ENCODE results near the gene PDE8A.
"Not testable (repeated sequence)": the region's sequence is repeated elsewhere in the genome, so short reads cannot be mapped to it uniquely, and the experiment has no call there.

Gene PDE8A

DNA sequence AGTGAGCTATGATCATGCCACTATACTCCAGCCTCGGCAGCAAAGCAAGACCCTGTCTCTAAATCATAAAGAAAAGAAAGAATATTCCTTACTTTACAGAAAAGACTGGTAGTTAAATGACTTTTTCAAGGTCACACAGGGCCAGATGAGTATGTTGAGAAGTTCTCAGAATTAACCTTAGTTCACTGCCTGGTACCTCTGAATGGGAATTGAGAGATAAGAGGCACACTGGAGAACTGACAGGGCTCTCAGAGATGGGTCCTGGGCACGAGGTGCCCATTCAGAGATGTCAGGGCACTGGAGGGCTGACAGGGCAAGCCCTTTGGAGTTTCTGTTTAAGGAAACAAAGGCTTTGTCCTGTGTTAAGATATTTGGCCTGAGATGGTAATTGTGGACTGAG, 157.7 kb downstream of the PDE8A start:
- no peak for DNase-seq

DNA sequence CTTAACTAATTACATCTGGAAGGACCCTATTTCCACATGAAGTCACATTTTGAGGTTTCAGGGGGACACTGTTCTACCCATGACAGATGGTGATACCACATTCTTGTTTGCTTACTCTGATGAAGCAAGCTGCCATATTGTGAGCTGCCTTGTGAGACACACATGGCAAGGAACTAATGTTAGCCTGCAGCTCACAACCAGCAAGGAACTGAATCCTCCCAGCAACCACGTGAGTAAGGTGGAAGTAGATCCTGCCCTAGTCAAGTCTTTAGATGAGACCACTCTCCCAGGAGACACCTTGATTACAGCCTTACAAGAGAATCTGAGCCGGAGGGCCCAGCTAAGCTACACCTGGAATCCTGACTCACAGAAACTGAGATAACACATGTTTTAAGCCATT, 160.1 kb downstream of the PDE8A start:
- no peak for DNase-seq

DNA sequence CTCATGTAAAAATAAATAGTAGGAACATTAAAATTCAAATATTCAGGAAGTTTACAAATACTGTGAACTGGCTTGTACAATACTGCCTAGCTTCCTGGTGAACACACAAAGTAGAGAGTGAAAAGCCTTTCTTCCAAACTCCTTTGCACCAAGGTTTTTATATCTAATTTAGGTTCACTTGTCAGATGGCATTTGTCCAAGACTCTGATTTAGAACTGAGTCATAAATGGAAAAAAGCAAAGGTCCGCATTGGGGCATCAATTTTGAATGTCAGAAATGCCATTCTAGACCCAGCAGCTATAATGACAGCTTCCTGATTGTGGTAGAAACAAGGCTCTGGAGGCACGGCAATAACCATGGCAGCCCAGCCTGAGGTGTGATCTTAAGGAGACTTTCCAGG, 160.7 kb downstream of the PDE8A start:
- DNase-seq, result no peak

DNA sequence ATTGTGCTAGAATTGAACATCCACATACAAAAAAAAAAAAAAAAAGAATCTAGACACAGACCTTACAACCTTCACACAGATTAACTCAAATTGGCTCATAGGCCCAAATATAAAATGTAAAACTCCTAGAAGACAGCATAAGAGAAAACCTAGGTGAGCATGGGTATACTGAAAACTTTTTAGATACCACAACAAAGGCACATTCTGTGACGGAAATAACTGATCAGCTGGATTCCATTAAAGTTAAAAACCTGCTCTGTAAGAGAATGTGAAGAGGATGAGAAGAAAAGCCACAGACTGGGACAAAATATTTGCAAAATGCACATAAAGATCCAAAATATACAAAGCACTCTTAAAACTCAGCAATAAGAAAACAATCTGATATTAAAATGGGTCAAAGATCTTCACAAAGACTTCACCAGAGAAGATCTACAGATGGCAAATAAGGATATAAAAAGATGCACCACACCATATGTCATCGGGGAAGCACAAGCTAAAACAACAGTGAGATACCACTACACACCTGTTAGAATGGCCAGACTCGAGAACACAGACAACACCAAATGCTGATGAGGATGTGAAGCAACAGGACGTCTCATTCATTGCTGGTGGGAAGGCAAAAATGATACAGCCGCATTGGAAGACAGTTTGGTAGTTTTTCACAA, 167.9 kb downstream of the PDE8A start:
- DNase-seq, result no peak

DNA sequence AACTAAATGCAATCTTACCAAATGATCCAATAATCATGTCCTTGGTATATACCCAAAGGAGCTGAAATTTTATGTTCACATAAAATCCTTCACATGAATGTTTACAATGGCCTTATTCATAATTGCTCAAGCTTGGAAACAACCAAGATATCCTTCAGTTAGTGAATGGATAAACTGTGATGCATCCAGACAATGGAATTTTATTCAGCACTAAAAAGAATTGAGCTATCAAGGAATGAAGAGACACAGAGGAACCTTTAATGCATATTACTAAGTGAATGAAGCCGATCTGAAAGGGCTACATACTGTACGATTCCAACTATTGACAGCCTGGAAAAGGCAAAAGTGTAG, 168.4 kb downstream of the PDE8A start:
- no peak for DNase-seq

DNA sequence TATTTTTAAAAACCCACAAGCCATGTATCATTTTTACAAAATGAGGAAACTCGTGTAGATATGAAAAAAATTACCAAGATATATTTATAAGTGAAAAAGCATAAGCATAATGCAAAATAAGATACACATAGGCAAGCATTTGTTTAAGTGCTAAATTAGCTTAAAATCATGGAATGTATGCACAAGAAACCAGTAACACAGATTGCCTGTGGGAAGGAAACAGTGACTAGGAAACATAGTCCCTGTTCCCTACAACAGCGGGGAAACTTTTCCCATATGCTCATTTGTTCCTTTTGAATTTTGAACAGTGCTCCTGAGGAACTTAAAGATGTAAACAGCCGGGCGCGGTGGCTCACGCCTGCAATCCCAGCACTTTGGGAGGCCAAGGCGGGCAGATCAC, 169.5 kb downstream of the PDE8A start:
- no peak for DNase-seq

DNA sequence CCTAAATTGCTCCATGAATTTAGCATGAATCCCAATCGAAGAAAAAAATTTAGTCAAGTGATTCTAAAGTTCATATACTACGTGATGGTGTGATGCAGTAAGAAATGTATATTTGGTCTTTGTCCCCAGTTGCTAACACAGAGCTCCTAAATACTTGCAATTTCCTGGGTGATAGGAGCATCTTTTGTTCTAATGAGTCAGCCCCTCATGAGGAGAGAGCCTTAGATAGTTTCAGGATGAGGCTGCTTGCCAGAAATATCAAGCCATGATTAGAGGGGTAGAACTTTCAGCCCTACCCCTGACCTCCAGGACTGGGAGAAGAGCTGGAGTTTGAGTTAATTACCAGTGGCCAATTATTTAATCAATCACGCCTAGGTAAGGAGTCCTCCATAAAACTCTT, 170.2 kb downstream of the PDE8A start:
- DNase-seq, result no peak

DNA sequence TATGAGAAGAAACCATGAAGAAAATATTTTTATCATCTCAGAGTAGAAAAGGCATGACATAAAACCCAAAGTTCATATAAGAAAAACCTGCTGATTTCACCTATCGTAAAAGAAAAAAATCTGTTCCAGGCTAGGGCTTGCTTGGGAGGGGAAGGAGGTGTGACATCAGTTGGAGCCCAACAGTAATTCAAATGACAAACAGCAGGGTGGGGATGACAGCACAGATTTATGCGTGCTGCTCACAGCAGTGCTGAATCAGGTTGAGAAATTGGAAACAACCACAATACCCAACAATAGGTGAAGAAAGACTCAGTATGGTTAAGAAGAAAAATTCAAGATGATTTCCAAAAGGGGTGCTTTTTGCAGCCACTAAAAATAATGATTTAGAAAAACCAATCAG, 172.4 kb downstream of the PDE8A start:
- DNase-seq, result no peak

DNA sequence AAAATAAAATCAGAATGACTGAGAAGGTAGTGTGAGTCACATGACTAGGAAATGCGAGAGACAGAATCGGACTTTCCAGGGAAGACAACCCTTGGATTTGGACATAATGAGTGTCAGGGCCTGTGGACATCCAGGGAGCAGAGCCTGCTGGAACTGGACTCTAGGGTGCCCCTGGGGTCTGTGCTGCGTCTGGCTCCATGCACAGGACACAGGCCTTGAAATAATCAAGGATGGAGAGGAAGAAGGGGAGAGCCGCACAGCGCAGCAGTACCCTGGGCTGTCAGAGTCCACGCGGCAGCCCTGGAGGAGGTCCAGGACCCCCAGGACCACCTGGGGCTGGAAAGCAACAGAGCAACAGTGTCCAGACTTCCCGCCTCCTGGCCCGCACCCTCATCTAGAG, 173.7 kb downstream of the PDE8A start:
- no peak for DNase-seq

DNA sequence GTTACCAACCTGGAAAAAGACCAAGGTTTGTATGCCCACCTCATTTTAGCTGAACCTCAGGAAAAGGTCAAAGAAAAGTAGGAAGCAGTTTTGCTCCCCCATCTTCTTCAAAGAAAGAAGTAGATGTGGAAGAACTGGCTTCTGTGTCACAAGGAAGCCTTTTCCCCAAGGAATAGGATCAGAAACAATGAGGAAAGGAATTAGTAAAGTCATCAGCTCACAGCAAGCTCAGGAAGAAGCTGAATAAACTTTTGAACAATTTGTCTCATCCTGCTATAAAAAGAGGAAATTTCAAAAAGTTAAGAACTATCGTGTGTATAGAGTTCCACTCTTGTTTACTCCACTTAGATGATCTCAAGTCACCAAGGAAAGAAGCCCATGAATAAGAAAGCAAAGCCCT, 174.2 kb downstream of the PDE8A start:
- no peak for DNase-seq

DNA sequence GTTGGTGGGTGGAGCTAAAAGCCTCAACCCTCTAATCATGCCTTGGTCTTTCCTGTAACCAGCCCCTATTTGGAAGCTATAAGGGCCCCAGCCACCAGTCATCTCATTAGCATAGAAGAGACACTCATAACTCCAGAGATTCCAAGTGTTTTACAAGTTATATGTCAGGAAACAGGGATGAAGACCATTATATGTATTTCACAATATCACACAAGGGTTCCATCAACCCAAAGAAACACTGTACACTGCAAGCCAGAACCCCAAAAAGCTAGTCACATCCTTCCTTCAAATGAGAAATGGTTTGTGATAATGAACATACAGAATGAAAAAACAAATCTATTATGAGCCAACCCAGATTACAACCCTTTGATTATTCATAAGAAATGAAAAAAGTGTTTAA, 175.7 kb downstream of the PDE8A start:
- DNase-seq, result no peak

DNA sequence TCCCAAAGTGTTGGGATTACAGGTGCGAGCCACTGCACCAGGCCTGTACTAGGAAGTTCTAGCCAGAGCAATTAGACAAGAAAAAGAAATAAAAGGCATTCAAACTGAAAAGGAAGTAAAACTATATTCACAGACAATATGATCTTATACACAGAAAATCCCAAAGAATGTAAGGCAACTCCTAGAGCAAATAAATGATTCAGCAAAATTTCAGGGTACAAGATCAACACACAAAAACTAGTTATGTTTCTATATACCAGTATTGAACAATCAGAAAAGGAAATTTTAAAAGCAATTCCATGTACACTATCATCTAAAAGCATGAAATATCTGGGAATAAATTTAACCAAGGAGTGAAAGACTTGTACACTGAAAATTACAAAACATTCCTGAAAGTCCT, 180.6 kb downstream of the PDE8A start:
- no peak for DNase-seq

DNA sequence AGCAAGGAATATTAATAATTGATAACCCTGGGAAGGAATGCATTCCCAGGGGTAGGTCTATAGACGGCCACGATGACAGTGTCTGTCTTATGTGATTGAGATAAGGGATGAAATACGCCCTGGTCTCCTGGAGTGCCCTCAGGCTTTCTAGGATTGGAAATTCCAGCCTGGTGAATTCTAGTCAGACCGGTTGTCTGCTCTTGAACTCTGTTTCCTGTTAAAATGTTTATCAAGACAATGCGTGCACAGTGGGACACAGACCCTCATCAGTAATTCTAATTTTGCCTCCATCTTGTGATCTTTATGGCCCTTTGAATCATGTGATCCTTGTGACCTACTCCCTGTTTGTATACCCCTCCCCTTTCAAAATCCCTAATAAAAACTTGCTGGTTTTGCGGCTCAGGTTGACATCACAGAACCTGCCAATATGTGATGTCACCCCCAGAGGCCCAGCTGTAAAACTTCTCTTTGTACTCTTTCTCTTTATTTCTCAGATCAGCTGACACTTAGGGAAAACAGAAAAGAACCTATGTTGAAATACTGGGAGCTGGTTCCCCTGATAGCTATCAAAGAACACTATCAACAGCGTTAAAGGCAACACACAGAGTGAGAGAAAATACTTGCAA, 183.3 kb downstream of the PDE8A start:
- no peak for DNase-seq

DNA sequence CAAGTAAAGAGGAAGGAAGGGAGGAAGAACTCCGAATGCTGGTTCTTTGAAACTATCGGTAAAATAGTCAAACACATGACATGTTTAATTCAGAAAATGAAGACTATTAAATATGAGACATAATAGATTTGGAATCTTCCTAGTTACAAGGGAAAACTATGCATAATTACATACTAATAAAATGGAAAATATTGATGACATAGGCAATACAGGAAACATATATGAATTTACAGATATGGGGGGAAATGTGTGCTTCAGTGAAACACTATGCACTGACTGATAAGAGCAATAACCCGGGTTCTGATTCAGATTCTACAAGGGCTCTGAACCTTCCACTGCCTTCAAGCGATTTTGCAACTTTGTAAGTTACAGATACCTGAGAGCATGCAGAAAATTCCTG, 185.9 kb downstream of the PDE8A start:
- no peak for DNase-seq

DNA sequence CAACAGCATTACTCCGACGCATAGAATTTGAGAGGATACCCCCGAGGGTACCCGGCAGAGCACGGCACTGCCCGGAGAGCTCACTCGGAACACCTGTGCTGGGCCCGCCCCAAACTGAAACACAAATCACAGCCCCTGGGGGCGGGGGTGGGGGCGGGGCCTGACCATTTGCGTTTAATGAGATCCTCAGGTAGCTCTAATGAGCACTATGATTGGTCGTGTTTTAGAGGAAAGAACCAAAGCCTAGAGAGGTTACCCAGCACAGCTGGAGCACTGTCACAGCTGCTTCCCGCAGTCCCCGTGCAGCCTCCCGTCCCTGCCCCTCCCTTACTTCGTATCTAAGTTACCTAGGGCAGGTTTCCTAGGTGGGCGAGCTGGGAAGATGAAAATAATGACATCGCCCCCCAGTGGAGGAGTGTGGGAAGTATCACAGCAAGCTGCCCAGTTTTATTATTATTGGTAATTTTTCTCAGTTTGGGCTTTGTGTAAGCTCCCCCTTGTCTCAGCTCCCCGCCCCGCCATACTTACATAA, 187.1 kb downstream of the PDE8A start:
- DNase-seq, result peak; percentile 47

DNA sequence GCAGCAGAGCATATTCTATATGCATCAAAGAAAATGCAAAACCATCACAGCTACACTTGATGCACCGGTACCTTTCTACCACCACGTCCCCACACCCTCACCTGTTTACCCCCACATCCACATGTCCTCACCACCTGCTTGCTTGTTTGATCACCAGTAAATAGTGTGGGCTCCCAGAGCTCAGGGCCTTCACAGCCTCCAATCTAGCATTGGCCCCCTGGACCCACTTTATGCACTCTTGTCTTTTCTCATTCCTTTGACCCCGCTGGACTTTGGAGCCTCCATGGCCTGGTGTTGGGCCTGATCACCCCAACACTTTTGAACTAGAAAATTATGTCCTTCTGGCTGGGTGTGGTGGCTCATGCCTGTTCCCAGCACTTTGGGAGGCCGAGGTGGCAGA, 190.1 kb downstream of the PDE8A start:
- DNase-seq, result no peak

DNA sequence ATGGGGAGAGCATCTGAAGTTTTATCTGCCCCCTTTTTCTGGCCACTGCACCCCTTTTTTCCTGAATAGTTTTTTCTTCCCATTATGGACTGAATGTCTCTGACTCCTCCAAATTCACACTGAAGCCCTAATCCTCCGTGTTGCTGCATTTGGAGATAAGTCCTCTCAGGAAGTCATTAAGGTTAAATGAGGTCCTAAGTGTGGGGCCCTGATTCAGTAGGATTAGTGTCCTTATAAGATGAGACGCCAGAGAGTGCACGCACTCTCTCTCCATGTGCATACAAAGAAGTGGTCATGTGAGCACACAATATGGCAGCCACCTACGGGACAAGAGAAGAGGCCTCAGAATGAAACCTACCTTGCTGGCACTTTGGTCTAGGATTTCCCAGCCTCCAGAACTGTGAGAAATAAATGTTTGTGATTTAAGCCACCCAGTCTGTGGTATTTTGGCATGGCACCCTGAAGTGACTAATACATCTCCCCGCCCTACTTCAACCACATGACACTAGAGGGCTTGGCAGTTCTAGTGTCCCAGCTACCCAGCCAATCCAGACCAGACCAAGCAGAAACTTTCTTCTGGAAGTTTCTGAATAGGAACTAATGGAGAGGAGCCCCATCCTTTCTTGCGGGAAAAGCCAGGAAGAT, 191.3 kb downstream of the PDE8A start:
- DNase-seq, result no peak

DNA sequence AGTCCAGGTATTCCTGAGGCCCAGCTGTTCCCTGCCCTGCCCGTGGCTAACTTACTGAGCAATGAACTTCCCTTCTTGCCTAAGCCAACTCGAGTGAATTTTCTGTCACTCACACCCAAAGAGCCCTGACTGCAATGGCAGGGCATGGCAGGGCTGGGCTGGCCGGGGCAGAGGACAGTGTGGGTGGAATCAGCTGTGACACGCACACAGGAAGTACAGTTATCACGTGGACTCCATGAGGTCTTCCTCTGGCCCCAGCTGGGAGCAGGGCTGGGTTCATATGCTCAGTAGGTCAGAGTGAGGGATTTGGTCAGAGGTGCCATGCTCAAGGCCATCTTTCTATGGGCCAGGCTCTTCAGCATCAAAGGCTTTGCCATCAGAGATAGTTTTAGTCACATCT, 192.0 kb downstream of the PDE8A start:
- DNase-seq, result not testable (repeated sequence)

DNA sequence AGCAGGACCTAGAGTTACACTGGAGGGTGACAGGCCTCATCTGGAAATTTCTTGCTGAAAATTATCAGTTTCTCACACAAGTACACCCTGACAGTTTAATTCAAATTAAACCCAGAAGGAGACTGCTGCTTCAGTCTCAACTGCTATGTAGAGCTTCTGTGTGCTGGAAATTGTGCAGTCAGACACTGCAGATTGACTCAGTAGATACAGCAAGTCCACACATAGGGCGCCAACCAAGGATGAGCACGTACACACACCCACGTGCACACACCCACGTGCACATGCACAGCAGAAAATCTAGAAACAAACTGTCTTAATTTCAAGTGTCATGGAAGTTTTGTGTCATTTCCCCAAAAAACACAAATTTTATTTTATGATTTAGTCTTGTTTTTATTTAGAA, 192.9 kb downstream of the PDE8A start:
- no peak for DNase-seq

DNA sequence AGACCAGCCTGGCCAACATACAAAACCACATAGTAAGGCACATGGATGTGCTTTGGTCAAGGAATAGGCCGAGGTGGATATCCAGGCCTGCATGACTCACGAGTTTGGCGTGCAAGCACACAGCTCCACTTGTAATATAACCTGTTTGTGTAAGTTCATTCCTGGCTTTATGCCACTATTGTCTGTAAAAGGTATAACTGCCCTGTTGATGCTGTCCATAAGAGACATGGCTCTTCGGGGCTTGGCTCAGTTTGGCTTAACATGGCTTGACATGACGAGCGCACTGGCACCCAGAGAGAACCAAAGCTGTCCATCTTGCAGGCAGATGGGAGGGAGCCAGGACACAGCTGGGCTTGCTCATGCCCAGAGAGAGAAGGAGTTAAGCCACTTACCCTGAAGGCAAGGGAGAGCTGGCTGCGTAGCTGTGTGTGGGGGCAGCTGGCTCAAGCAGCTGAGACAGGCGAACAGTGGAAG, 195.4 kb downstream of the PDE8A start:
- DNase-seq, result not testable (repeated sequence)

DNA sequence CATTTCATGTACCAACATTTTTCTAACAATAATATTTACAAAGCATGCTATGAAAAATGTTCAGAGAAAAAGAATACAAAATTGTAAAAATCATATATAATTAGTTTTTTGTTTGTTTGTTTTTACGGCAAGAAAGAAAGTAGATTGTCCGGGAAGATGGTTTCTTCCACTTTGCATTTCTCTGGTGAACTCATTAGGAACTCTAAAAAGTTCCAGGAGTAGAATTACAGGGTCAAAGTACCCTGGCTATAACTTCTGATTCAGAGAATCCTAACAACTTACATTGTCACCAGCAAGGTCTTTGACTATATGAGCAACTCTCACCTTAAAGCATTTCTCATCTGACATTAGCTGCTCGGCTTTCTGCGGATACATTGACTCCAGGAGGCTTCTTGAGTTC, 196.7 kb downstream of the PDE8A start:
- no peak for DNase-seq

DNA sequence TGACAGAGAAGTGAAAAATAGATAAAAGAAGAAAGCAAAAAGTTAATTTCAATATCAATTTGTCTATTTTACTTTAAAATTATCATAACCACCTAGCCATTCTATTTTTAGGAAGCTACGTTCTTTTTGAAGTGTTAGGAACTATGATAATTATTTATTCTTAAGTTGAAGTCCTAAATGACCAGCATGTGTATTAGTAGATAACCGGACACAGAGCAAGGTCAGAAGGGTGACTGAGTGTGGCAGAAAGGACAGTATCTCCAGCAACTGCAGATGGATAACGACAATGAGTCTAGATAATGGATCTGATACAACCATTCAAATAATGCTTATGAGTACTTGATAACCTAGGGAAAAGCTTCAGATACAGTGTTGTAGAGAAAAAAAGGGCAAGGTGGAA, 198.0 kb downstream of the PDE8A start:
- no peak for DNase-seq

DNA sequence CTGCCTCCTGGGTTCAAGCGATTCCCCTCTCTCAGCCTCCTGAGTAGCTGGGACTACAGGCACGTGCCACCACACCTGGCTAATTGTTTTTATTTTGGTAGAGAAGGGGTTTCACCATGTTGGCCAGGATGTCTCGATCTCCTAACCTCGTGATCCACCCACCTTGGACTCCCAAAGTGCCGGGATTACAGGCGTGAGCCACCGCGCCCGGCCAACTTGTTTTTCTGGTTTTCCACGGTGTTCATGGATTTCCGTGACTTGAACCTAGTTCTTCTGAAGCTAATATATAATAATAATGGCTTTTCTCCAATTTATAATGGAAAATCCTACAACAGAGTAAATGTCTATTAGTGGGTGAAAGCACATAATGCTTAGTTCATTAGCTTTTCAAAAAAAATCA, 203.7 kb downstream of the PDE8A start:
- DNase-seq, result not testable (repeated sequence)

DNA sequence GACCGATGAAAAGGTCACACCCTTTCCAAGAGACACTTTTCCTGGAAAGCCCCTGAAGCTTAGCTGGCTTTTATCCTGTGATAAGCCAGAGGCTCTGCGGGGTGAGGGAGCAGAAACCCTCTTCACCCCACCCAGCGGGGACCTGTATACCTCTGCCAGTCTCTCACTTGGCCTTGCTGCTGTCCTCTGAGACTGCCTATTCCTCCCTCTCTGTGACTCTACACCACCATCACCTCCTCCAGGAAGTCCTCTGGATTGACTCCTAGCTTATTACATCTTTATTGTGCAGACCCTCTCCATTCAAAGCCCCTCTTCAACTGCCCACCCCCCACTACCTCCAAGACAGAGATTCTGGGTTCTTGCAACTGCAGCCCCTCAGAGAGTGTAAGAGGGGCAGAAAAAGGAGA, 206.5 kb downstream of the PDE8A start:
- not testable (repeated sequence) for DNase-seq

All from CD4-positive, alpha-beta T cell treated with Interleukin-17A for 1 hour (primary cell).